HG03442 (cell line): Measurements from ENCODE around the gene SPRYD4.
A peak's percentile ranks its signal among the peaks of the same experiment; 100 is the strongest.
"Not testable (repeated sequence)": the region's sequence is repeated elsewhere in the genome, so short reads cannot be mapped to it uniquely, and the experiment has no call there.

Experiments
- ATAC-seq: cut with Tn5 transposase; IDR thresholded peaks from one replicate; pipeline ENCODE4 v1.9.1; 2021; ENCODE audit warnings: mild to moderate bottlenecking, moderate library complexity; ENCODE audit not compliant: unreplicated experiment

SPRYD4 gene

DNA sequence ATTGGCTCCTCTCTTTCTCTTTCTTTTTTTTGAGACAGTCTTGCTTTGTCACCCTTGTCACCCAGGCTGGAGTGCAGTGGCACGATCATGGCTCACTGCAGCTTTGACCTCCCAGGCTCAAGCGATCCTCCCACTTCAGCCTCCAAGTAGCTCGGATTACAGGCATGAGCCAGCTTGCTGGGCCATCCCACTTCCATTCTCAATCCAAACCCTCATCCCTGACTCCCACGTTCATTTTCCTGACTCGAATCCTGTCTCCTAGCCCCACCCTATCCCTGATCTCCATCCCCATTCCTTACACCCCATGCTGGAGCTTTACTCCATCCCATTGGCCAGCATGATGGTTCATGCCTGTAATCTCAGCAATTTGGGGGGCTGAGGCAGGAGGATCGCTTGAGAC, 7.8 kb downstream of the SPRYD4 start:
- no peak for ATAC-seq

DNA sequence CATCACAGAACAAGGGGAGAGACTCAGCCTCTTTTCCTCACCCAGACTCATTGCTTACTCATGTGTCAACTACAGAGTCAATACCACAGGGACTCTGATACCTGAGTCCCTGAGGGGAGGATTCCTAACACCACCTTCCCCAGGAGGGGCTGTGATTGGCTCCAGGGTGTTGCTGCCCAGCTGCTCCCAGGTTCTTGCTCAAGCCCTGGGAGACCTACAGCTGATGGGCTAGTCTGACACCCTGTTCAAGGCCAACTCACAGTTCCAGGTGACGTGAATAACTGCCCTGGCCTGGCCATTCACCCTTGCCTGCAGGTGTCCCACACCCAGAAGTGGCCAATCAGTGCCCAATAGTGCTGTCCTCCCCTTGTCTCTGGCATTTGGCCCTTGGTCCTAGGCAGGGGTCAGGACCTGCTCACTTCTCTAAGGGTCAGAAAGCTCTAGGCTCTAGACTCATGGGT, 8.6 kb downstream of the SPRYD4 start:
- ATAC-seq, result no peak

DNA sequence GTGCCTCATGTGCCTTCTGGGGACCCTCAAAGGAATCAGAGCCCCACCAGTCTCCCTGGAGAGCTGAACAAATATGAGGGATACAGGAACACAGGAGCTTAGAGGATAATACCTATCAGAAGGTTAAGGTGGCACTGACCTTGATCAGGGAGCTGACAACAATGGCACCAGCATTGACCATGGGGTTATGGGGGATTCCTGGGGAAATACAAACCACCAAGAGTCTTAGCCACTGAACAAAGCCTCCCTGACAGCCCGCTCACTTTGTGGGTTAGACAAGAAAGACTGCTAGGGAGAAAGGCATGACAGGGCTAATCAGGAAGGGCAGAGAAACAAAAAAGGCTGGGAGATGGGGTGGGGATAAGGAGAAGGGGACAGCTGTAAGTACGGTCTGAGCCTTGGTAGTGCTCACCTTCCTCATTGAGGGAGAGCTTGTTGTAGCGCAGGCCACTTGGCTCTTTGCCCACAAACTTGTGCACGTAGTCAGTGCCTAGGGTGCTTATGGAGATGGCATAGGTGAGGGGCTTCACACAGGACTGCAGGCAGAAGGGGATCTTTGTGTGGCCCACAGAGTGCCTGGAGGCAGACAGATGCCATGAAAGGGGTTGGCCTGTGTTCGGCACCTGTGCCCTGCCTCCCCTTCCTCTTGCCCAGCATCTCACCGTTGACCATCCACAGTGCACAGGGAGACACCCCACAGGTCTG, 9.3 kb downstream of the SPRYD4 start:
- ATAC-seq, result no peak

DNA sequence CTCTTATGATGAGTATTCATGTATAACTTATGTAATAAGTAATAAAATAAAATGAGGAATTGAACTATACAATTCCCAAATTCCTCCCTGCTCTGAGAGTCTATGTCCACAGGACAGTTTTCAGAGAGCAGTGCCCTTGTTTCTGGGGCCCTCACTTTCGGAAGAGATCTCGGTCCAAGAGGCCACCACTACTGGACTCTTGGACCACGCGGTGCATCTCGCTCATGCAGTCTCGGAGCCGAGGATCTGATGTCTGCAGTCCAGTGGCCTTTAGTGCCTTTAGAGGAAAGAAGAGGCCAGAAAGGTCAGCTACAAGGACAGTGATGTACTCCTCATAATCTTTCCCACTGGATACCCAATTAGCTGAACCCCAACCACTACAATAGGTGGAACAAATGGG, 11.2 kb downstream of the SPRYD4 start:
- ATAC-seq, result no peak

DNA sequence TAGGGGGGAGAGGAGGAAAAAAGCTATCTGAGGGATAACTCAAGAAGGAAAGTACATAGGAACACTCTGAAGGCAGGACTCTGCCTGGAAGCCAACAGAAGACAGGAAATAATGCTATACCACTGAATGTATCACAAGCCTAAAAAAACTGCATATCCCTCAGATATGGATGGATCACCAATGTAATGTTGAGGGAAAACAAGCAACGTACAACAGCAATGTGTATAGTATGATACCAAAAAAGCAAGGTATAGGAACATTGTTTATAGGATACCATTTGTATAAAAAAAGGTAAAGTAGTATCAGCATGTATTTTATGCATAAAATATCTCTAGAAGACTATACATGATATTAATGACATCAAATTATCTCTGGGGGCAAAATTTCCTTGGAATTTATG, 16.2 kb downstream of the SPRYD4 start:
- no peak for ATAC-seq

DNA sequence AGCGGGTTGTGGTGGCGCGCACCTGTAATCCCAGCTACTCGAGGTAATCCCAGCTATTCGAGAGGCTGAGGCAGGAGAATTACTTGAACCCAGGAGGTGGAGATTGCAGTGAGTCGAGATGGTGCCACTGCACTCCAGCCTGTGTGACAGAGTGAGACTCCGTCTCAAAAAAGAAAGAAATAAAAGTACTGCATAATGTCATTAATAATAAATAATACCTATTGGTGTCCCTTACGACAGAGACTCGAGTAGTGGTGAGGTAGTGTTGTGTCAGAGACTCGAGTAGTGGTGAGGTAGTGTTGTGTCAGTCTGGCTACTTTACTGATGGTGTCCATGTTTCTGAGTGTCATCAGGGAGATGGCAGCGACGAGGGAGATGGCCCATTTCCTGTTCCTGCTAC, 18.3 kb downstream of the SPRYD4 start:
- ATAC-seq, result no peak

DNA sequence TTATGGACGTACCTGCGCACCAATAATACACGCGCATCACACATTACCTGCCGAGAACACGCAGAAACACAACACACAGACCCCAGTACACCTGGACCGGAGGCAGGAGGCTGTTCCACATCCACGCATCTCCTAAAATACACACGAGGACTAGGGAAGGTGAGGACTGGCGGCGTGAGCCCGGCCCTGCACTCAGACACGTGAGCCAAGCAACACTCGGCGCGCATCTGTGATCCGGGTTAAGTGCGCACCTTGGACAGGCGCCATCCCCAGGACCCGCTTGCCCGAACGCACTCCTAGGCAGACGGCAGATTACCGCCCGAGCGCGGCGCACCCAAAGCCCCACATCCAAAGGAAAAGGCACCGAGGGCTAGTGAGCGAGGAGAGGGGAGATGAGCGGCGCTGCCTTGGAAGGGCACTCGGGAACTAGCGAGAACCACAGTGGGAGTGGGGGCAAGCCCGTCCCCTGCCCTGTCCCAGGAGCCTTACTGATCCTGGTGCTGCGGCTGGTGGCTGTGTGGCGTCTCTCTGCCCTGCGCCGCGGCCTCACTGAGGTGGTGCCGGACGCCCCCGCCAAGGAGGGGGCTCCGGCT, 19.2 kb downstream of the SPRYD4 start:
- peak; percentile 39 for ATAC-seq

DNA sequence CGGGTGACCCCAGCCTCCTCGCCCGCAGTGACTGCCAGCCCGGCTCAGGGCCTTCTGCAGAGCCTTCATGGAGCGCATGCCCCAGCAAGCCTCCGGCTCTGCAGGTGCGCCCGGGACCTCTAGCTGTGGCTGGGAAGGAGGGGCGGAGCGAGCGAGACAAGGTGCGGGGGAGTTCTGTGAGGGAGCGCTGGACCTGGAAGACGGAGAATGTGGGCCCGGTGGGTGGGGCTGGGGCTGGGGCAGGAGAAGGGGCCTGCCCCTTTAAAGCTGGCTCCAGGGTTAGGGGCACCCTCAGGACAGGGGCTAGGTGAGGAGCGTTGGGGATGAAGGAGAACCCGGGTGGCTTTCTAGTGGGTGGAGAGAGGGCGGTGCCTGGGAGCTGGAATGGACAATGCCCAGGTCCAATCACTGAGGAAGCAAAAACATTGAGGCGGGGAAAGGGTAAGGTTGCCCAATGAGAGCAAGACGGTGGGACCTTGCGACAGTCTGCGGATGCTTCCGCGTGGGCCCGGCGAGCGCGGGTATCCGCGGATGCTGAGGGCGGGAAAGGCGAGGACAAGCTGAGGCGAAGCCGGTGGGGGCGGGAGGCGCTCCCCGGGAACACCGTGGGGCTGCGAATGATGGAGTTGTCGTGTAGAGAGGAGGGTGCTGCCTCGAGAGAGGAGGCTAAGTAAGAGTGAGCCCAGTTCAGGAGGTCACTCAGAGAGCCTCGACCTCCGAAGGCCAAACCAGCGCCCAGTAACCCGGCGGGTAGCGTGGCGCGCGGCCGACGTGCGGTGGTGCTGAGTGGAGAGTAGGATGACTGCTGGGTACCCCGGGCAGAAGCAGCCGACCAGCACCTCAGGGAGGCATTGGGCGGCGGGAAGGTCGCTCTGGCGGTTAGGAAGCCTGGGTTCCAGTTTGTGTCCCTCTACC, 19.9 kb downstream of the SPRYD4 start, which contains the start of gene GLS2:
GLS2 (minus strand) TSS at position 121 of the 915 bp plus-strand sequence; CDS start at position 78, 43 bp downstream.
- peak; percentile 93 for ATAC-seq

DNA sequence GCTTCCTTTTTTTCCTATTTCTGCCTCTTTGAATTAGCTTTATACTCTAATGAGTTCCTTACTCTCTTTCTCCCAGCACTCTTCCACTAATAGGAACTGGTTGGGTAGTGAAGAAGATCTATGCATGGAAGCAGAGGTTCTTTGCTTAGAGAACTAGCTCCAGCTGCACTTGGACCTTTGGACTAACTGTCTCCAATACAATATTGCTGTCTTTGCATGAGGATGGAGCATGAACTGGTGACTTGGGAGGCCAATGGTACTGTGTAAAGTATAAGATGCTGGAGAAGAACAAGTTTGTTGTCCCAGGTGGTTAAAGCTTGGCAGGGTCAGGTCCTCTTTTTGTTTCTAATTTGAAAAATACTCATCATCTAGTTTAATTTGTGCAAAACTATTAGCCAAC, 22.0 kb downstream of the SPRYD4 start:
- no peak for ATAC-seq

DNA sequence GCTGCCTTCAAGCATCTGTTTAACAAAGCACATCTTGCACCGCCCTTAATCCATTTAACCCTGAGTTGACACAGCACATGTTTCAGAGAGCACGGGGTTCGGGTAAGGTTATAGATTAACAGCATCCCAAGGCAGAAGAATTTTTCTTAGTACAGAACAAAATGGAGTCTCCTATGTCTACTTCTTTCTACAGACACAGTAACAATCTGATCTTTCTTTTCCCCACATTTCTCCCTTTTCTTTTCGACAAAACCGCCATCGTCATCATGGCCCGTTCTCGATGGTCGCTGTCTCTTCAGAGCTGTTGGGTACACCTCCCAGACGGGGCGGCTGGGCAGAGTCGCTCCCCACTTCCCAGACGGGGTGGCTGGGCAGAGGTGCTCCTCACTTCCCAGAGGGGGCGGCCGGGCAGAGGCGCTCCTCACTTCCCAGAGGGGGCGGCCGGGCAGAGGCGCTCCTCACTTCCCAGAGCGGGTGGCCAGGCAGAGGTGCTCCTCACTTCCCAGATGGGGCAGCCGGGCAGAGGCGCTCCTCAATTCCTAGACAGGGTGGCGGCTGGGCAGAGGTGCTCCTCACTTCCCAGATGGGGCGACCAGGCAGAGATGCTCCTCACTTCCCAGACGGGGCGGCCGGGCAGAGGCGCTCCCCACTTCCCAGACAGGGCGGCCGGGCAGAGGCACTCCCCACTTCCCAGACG, 25.2 kb downstream of the SPRYD4 start:
- ATAC-seq, result not testable (repeated sequence)

DNA sequence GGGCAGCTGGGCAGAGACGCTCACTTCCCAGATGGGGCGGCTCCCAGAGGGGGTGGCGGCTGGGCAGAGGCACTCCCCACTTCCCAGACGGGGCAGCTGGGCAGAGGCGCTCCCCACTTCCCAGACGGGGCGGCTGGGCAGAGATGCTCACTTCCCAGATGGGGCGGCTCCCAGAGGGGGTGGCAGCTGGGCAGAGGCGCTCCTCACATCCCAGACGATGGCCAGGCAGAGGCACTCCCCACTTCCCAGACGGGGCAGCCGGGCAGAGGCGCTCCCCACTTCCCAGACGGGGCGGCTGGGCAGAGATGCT, 25.7 kb downstream of the SPRYD4 start:
- not testable (repeated sequence) for ATAC-seq

DNA sequence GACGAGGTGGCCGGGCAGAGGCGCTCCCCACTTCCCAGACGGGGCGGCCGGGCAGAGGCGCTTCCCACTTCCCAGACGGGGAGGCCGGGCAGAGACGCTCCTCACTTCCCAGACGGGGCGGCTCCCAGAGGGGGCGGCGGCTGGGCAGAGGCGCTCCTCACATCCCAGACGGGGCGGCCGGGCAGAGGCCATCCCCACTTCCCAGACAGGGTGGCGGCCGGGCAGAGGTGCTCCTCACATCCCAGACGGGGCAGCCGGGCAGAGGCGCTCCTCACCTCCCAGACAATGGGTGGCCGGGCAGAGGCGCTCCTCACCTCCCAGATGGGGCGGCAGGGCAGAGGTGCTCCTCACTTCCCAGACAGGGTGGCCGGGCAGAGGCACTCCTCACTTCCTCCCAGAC, 26.1 kb downstream of the SPRYD4 start:
- ATAC-seq, result not testable (repeated sequence)

DNA sequence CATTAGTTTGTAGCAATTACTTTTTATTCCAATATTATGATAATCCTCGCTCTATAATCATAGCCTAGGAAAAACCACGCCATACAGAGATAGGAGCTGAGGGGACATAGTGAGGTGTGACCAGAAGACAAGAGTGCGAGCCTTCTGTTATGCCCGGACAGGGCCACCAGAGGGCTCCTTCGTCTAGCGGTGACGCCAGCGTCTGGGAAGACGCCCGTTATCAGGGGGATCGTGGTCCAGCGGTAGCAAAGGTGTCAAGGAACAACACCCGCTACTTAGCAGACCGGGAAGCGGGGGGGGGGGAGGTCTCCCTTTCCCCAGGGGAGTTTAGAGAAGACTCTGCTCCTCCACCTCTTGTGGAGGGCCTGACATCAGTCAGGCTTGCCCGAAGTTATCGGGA, 28.3 kb downstream of the SPRYD4 start:
- not testable (repeated sequence) for ATAC-seq

DNA sequence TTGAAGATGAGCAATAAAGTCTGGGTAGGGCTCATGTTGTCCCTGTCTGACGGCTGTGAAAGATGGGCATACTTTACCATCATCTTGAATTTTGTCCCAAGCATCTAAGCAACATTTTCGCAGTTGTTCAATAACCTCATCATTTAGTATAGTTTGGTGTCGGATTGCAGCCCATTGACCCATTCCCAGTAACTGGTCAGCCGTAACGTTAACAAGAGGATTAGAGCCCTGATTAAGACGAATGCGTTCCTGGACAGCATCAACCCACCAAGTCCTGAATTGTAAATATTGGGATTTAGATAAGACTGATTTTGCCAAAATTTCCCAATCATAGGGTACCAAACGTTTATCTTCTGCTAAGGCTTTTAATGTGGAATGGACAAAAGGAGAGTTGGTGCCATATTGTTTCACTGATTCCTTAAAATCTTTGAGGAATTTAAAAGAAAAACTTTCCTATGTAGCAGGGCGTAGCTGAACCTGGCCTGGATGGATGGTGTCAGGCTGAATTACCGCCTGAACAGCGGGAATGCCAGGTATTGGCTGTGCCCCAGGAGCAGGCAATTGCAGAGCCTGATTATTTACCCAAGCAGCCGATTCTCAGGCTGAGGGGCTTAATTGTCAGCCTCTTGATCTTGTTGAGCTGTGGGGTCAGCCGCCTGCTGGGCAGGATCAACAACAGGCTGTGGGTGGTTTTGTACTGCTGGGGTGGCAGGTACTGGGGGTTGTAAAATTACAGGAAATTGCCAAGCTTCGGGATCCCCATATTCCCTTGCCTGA, 29.9 kb downstream of the SPRYD4 start:
- ATAC-seq, result not testable (repeated sequence)

DNA sequence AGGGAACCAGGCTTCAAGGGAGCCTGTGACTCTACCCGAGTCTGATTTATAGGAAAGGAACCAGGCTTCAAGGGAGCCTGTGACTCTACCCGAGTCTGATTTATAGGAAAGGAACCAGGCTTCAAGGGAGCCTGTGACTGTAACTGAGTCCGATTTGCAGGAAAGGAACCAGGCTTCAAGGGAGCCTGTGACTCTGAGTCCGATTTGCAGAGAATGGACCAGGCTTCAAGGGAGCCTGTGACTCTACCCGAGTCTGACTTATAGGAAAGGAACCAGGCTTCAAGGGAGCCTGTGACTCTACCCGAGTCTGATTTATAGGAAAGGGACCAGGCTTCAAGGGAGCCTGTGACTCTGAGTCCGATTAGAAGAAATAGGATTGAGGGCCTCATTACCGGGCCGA, 31.1 kb downstream of the SPRYD4 start:
- ATAC-seq, result not testable (repeated sequence)

DNA sequence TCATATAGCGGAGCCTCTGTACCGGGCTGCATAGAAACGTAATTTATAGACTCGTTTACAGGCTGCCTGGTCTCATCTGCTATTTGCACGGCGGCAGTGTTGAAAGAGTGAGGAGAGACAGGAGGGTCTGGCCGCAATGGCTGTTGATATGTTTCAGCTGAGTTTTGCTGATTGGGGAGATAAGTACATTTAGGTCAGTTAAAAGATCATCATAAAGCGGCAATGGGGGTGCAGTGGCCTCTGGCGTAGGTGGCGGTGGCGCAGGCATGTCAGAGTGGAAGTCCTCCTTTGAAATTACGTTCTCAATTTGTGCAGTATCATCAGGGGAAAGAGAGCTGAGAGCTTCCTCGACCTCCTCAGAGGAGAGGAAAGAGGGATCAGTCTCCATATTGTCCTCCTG, 31.5 kb downstream of the SPRYD4 start:
- ATAC-seq, result not testable (repeated sequence)

DNA sequence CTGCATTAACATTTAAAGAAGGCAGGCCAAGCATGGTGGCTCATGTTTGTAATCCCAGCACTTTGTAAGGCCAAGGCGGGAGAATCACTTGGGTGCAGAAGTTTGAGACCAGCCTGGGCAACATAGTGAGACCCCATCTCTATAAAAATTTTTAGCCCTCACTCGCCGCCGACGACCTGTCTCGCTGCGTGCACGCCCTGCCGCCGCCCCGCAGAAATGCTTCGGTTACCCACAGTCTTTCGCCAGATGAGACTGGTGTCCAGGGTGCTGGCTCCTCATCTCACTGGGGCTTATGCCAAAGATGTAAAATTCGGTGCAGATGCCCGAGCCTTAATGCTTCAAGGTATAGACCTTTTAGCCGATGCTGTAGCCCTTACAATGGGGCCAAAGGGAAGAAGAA, 42.4 kb downstream of the SPRYD4 start:
- no peak for ATAC-seq

DNA sequence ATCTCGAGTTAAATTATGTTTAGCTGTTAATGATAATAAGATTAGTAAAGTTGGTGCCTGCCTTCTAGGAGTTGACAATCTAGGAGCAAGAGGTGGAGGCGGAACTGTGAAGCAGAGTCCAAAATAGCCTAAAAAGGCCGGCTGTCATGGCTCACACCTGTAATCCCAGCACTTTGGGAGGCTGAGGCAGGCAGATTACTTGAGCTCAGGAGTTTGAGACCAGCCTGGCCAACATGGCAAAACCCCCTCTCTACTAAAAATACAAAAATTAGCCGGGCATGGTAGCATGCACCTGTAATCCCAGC, 45.6 kb downstream of the SPRYD4 start:
- ATAC-seq, result not testable (repeated sequence)

DNA sequence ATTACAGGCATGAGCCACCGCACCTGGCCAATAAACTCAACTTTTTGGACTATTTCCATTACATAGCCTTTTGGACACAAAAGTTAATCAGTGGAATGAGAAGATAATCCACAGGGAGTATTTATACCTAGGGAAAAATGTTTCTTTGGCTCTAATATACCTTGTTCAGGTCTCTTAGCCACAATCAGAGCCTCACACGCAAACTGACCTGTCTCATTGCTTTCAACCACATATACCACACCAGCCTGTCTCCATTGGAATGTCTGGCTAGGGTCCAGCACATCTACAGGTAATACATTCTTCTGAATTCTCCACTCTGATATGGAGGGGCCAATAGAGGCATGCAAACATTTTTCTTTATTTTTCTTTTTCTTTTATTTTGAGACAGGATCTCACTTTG, 49.5 kb downstream of the SPRYD4 start:
- no peak for ATAC-seq

DNA sequence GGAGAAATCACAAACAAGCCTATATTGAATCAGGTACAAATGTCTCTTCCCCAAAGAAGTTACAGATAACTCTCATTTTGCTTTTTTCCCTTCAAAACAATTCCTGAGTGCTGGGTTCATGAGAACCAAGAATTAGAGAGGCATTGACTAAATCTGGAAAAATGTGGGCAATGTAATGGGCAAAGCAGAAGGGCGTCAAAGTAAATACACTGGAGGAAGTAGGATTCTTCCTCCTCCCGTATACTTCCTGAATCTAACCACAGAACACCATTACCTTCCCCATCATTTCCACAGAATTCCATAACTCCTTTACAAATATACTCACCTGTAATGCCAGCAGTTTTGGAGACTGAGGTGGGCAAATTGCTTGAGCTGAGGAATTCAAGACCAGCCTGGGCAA, 50.2 kb downstream of the SPRYD4 start:
- no peak for ATAC-seq

DNA sequence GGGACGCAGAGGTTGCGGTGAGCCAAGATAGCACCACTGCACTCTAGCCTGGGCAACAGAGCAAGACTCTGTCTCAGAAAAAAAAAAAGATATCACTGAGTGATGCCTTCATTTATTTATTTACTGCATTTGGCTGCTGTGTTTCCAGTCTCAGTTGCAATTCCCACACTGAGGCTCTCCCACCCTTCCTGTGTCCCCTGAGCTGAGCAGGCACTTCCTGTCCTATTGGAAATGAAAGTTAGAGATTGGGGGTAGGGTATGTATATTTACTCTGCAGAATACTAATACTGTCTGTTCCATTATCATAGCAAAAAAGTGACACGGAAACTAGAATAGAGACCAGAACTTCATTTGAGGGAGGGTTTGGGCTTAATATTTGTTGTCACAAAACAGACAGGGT, 51.7 kb downstream of the SPRYD4 start:
- no peak for ATAC-seq
